Neural cell (in vitro differentiated cells): ENCODE data around the gene GPS2. TPM values are rescaled to one million over a fixed set of nuclear protein-coding genes. Genes with fewer than 3 reads are reported as not detected.

Experiments used
- H2AFZ ChIP-seq: fragments of 200-600, 300-800 bp; sonication (generic), shearing (Covaris generic); 2 replicates; pipeline ENCODE4 v1.6.0; 2014; ENCODE audit warnings: low read depth, mild to moderate bottlenecking, antibody characterized with exemption, low read length, moderate library complexity
- H3F3A ChIP-seq: fragments of 200-600 bp; shearing (Covaris generic); 2 replicates; pipeline ENCODE4 v1.6.1; 2016; ENCODE audit warnings: mild to moderate bottlenecking, moderate library complexity, mixed read lengths, antibody characterized with exemption, low read length; ENCODE audit not compliant: insufficient read depth, poor library complexity, severe bottlenecking
- H3K27ac ChIP-seq: fragments of 200-600, 300-800 bp; sonication (generic), shearing (Covaris generic); 2 replicates; pipeline ENCODE4 v1.5.1; 2014; ENCODE audit warnings: mild to moderate bottlenecking, low read length, moderate library complexity
- H3K27me3 ChIP-seq: fragments of 300-800, 200-600 bp; sonication (generic), shearing (Covaris generic); 2 replicates; pipeline ENCODE4 v1.6.0; 2014; ENCODE audit warnings: mild to moderate bottlenecking, low read depth, low read length, moderate library complexity; ENCODE audit not compliant: insufficient read depth
- H3K36me3 ChIP-seq: fragments of 300-800, 200-600 bp; sonication (generic), shearing (Covaris generic); 2 replicates; pipeline ENCODE4 v1.5.1; 2014; ENCODE audit warnings: mild to moderate bottlenecking, antibody characterized with exemption, low read length, moderate library complexity; ENCODE audit not compliant: insufficient read depth
- H3K4me2 ChIP-seq: fragments of 300-800, 200-600 bp; sonication (generic), shearing (Covaris generic); 2 replicates; pipeline ENCODE4 v1.6.0; 2014; ENCODE audit warnings: mild to moderate bottlenecking, low read length
- H3K4me3 ChIP-seq: fragments of 300-800, 200-600 bp; sonication (generic), shearing (Covaris generic); 2 replicates; pipeline ENCODE4 v1.5.1; 2014; ENCODE audit warnings: mild to moderate bottlenecking, low read length, moderate library complexity
- H3K79me2 ChIP-seq: fragments of 200-600 bp; shearing (Covaris generic); replicated peaks from 2 replicates; pipeline ENCODE4 v1.6.0; 2014; ENCODE audit warnings: mild to moderate bottlenecking, low read length, moderate library complexity; ENCODE audit not compliant: insufficient read depth
- H3K9ac ChIP-seq: fragments of 300-800, 200-600 bp; sonication (generic), shearing (Covaris generic); 2 replicates; pipeline ENCODE4 v1.6.1; 2016; ENCODE audit warnings: mild to moderate bottlenecking, low read length, mixed read lengths
- H3K9me2 ChIP-seq: fragments of 200-600 bp; shearing (Covaris generic); 2 replicates; pipeline ENCODE4 v1.6.1; 2016; ENCODE audit warnings: mild to moderate bottlenecking, low read length, mixed read lengths; ENCODE audit not compliant: insufficient read depth
- H3K9me3 ChIP-seq: fragments of 200-600, 300-800 bp; sonication (generic), shearing (Covaris generic); 2 replicates; pipeline ENCODE4 v1.6.1; 2016; ENCODE audit warnings: mild to moderate bottlenecking, mixed run types, low read length, moderate library complexity, mixed read lengths
- H4K20me1 ChIP-seq: fragments of 200-600 bp; shearing (Covaris generic); 2 replicates; pipeline ENCODE4 v1.6.1; 2016; ENCODE audit warnings: mild to moderate bottlenecking, mixed run types; ENCODE audit not compliant: insufficient read depth
- CTCF ChIP-seq: fragments of 450-650 bp; IDR thresholded peaks from 2 replicates; pipeline ENCODE4 v1.5.1; 2014; ENCODE audit warnings: antibody characterized with exemption, mild to moderate bottlenecking, moderate library complexity; ENCODE audit not compliant: poor library complexity, severe bottlenecking
- EP300 ChIP-seq: fragments of 450-650 bp; conservative IDR thresholded peaks from 2 replicates; pipeline ENCODE4 v1.6.1; 2014; ENCODE audit warnings: antibody characterized with exemption, mild to moderate bottlenecking, moderate library complexity; ENCODE audit not compliant: poor library complexity, severe bottlenecking
- EZH2 ChIP-seq: fragments of 200-600, 300-800 bp; shearing (Covaris generic), sonication (generic); IDR thresholded peaks from 2 replicates; pipeline ENCODE4 v1.6.1; 2014; ENCODE audit warnings: antibody characterized with exemption, low read length, borderline replicate concordance, mild to moderate bottlenecking; ENCODE audit not compliant: insufficient read depth, poor library complexity, severe bottlenecking
- MXI1 ChIP-seq: fragments of 450-650 bp; conservative IDR thresholded peaks from 2 replicates; pipeline ENCODE4 v1.6.1; 2014; ENCODE audit warnings: antibody characterized with exemption, mild to moderate bottlenecking; ENCODE audit not compliant: poor library complexity, severe bottlenecking
- POLR2AphosphoS5 ChIP-seq: IDR thresholded peaks from 2 replicates; pipeline ENCODE4 v1.6.1; 2012
- RAD21 ChIP-seq: fragments of 450-650 bp; conservative IDR thresholded peaks from 2 replicates; pipeline ENCODE4 v1.6.1; 2014; ENCODE audit warnings: antibody characterized with exemption, mild to moderate bottlenecking, moderate library complexity
- REST ChIP-seq: IDR thresholded peaks from 2 replicates; pipeline ENCODE4 v1.6.1; 2012; ENCODE audit warnings: borderline replicate concordance
- SMC3 ChIP-seq: fragments of 450-650 bp; conservative IDR thresholded peaks from 2 replicates; pipeline ENCODE4 v1.6.1; 2014; ENCODE audit warnings: antibody characterized with exemption, mild to moderate bottlenecking, moderate library complexity; ENCODE audit not compliant: poor library complexity
- TAF1 ChIP-seq: IDR thresholded peaks from 2 replicates; pipeline ENCODE4 v1.6.1; 2012; ENCODE audit warnings: low read depth
- polyA plus RNA-seq: library from polyadenylated mRNA; depleted of rRNA; stranded (reverse); fragments of >200 nt; gene quantifications from 2 replicates; pipeline ENCODE4 v1.2.3, GENCODE V29; 2014

Gene GPS2
- polyA plus RNA-seq, 1 donor from 2014 or later: 108 TPM

GRCh38 chr17:7313890-7314718 lies 1.1 kb downstream of the GPS2 start:
- Histone ChIP-seq H3K27me3 (no peaks in the 10 kb centered on the region), H3K9me2 (no peaks in the 10 kb centered on the region), H2AFZ (no peak overlapping the region), H3K36me3 (no peaks in the 10 kb centered on the region), H3K4me2 (peak overlapping the region; percentile 95), H3K4me3 (peak overlapping the region; percentile 83), H3K9me3 (no peaks in the 10 kb centered on the region), H3K27ac (peak overlapping the region; percentile 87), H3K9ac (peak overlapping the region; percentile 81), H3K79me2 (peaks cover 31% of the 10 kb centered on the region), H4K20me1 (peaks cover 4% of the 10 kb centered on the region), H3F3A (no peaks in the 10 kb centered on the region)
- TF ChIP-seq MXI1 (no peak), EZH2 (no peak), EP300 (no peak), TAF1 (no peak), CTCF (no peak), REST (no peak), SMC3 (no peak), POLR2AphosphoS5 (no peak), RAD21 (no peak)

- Histone ChIP-seq H3K9ac (no peak overlapping the region), H3F3A (no peaks in the 10 kb centered on the region), H3K9me3 (no peaks in the 10 kb centered on the region), H3K27ac (no peak overlapping the region), H3K79me2 (peaks cover 39% of the 10 kb centered on the region), H3K27me3 (no peaks in the 10 kb centered on the region), H3K36me3 (no peaks in the 10 kb centered on the region), H3K4me2 (no peak overlapping the region), H2AFZ (no peak overlapping the region), H3K9me2 (no peaks in the 10 kb centered on the region), H4K20me1 (peaks cover 10% of the 10 kb centered on the region), H3K4me3 (peak overlapping the region; percentile 83)
- TF ChIP-seq SMC3 (no peak), CTCF (no peak), EZH2 (no peak)
These were observed 1.9 kb downstream of the GPS2 start for GRCh38 chr17:7313088-7313889.
